NT2/D1 (cell line): ENCODE results near the gene UBAC2.

Source experiments
- SUZ12 ChIP-seq: IDR thresholded peaks from 2 replicates; pipeline ENCODE4 v1.6.1; 2011; ENCODE audit not compliant: insufficient read length, insufficient read depth; ENCODE audit errors: extremely low read depth
- YY1 ChIP-seq: IDR thresholded peaks from 2 replicates; pipeline ENCODE4 v1.6.1; 2011; ENCODE audit not compliant: insufficient read length, insufficient read depth
- ZNF274 ChIP-seq: IDR thresholded peaks from 2 replicates; pipeline ENCODE4 v1.6.1; 2011; ENCODE audit warnings: mild to moderate bottlenecking, low read depth, low read length

DNA sequence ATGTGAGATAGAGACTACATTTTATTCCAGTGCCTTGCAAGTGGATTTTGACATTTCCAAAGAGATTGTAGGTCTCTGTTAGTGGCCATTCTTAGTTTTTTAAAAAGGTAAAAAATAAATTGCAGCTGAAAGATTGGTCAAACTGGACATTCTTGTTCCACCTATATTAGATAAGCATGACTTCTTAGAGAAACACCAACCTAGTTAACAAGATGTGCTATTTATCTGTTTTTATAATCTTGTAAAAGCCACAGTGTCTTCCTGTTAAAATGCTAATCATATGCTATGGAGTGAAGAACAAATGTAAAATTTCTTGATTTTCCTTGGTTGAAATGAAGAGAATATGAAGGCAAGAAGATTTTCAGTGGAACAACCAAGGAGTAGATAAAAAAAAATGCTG lies 140.0 kb downstream of the UBAC2 start:
- TF ChIP-seq SUZ12 (no peak), YY1 (no peak), ZNF274 (no peak)
